K562 (cell line): Measurements from ENCODE around the gene TMX4. TPM values are rescaled to one million over a fixed set of nuclear protein-coding genes. Genes with fewer than 3 reads are reported as not detected.

ENCODE experiments used
- CREB1 ChIP-seq, 2 experiments: sonication (generic) in 1 of 2; formaldehyde crosslinking in 1 of 2; IDR thresholded peaks; 2 replicates each; pipeline versions ENCODE4 v1.6.1 to v1.8.0; 2012 to 2022; ENCODE audit warnings: inconsistent platforms in 1 of 2, mild to moderate bottlenecking in 1 of 2, missing genetic modification reagents in 1 of 2, moderate library complexity in 1 of 2
- DMBX1 ChIP-seq: fragments of 250-450 bp; sonication (Bioruptor Pico); IDR thresholded peaks from 2 replicates; pipeline ENCODE4 v1.8.0; 2022; ENCODE audit warnings: inconsistent platforms, mild to moderate bottlenecking, moderate library complexity, borderline replicate concordance
- FIP1L1 ChIP-seq: fragments of 200-400 bp; formaldehyde crosslinking; IDR thresholded peaks from 2 replicates; pipeline ENCODE4 v1.6.1; 2018; ENCODE audit warnings: mild to moderate bottlenecking, low read depth, low read length; ENCODE audit not compliant: poor library complexity, severe bottlenecking
- IRF2 ChIP-seq: sonication (generic); formaldehyde crosslinking; IDR thresholded peaks from 2 replicates; pipeline ENCODE4 v1.8.1; 2022; ENCODE audit warnings: mild to moderate bottlenecking, missing genetic modification reagents
- KHSRP ChIP-seq: fragments of 450-650 bp; IDR thresholded peaks from 2 replicates; pipeline ENCODE4 v1.6.1; 2017
- NFYB ChIP-seq: IDR thresholded peaks from 2 replicates; pipeline ENCODE4 v1.6.1; 2011; ENCODE audit warnings: mild to moderate bottlenecking, moderate library complexity; ENCODE audit not compliant: insufficient read length; ENCODE audit errors: extremely low read depth
- ZNF133 ChIP-seq: fragments of 250-450 bp; sonication (Bioruptor Pico); IDR thresholded peaks from 2 replicates; pipeline ENCODE4 v1.4.0; 2020; ENCODE audit warnings: mild to moderate bottlenecking
- polyA plus RNA-seq, 8 experiments: library from polyadenylated mRNA; depleted of rRNA in 4 of 8; stranded (reverse) in 5 of 8; unstranded in 3 of 8; fragments of >200 nt; fragmentation: Nextera tagmentation in 2 of 8; fragmentation: Illumina TruSeq in 1 of 8; extraction: Ambion mirVana in 2 of 8; extraction: Trizol in 1 of 8; gene quantifications; 2 replicates each; pipeline versions ENCODE4 v1.2.1 to v1.2.3, GENCODE V29; 2011 to 2014; ENCODE audit warnings: inconsistent platforms in 1 of 8, missing spikeins in 1 of 8
- total RNA-seq, 7 experiments: library from RNA; depleted of rRNA in 6 of 7; stranded (reverse); fragments of >200 nt in 6 of 7; fragmentation: Illumina TruSeq in 2 of 7; extraction: Trizol in 2 of 7; gene quantifications; 2 replicates each; pipeline versions ENCODE4 v1.2.1 to v1.2.3, GENCODE V29; 2011 to 2021; ENCODE audit warnings: low replicate concordance in 1 of 7
- TF ChIP-seq, protein P1 (sequence below), 2 experiments: fragments of 450-650 bp in 1 of 2; sonication (generic) in 1 of 2; formaldehyde crosslinking in 1 of 2; IDR thresholded peaks; 2 replicates each; pipeline versions ENCODE4 v1.7.1 to v1.9.0; 2016 to 2022; ENCODE audit warnings: inconsistent platforms in 1 of 2, mild to moderate bottlenecking in 1 of 2, missing genetic modification reagents in 1 of 2
- TF ChIP-seq, protein P2 (sequence below), 2 experiments: fragments of 450-650 bp; IDR thresholded peaks; 2 replicates each; pipeline ENCODE4 v1.6.1; 2018; ENCODE audit warnings: mild to moderate bottlenecking in 2 of 2, low read depth in 1 of 2; ENCODE audit not compliant: partially characterized antibody in 2 of 2

The TMX4 gene
- total and polyA plus RNA-seq, 9 of the 15 experiments (the other 6 are each of a cell fraction or from before 2014, with no cell fraction given): 4.4 to 19.3 (median 10.8) TPM

DNA sequence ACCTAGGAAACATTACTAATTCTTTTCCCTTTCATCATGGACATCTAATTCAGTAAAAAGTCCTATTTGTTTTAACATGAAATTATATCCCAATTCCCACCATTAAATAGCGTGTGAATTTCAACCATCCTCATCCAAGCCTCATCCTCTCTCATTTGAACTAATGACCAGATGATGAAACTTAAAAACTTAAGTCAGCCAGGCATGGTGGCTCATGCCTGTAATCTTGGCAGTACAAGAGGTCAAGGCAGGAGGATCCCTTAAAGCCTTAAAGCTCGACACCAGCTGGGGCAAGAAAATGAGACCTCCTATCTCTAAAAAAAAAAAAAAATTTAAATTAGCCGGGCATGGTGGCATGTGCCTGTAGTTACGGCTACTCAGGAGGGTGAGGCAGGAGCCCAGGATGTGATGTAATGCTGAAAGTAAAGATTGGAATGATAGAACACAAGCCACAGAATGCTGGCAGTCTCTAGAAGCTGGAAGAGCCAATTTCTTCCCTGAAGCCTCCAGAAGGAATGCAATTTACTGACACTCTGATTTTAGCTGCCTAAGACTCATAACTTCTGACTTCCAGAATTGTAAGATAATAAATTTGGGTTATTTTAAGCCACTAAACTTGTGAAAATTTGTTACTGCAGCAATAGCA is 52.2 kb downstream of the TMX4 start (continued):
- TF ChIP-seq, protein P1, sequence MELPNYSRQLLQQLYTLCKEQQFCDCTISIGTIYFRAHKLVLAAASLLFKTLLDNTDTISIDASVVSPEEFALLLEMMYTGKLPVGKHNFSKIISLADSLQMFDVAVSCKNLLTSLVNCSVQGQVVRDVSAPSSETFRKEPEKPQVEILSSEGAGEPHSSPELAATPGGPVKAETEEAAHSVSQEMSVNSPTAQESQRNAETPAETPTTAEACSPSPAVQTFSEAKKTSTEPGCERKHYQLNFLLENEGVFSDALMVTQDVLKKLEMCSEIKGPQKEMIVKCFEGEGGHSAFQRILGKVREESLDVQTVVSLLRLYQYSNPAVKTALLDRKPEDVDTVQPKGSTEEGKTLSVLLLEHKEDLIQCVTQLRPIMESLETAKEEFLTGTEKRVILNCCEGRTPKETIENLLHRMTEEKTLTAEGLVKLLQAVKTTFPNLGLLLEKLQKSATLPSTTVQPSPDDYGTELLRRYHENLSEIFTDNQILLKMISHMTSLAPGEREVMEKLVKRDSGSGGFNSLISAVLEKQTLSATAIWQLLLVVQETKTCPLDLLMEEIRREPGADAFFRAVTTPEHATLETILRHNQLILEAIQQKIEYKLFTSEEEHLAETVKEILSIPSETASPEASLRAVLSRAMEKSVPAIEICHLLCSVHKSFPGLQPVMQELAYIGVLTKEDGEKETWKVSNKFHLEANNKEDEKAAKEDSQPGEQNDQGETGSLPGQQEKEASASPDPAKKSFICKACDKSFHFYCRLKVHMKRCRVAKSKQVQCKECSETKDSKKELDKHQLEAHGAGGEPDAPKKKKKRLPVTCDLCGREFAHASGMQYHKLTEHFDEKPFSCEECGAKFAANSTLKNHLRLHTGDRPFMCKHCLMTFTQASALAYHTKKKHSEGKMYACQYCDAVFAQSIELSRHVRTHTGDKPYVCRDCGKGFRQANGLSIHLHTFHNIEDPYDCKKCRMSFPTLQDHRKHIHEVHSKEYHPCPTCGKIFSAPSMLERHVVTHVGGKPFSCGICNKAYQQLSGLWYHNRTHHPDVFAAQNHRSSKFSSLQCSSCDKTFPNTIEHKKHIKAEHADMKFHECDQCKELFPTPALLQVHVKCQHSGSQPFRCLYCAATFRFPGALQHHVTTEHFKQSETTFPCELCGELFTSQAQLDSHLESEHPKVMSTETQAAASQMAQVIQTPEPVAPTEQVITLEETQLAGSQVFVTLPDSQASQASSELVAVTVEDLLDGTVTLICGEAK (IDR thresholded peaks at IDR 0.05): no peak
- TF ChIP-seq, protein P1 (CRISPR knock-in tag; IDR thresholded peaks at IDR 0.05): no peak
- TF ChIP-seq IRF2 (CRISPR knock-in tag): no peak
- TF ChIP-seq KHSRP: no peak
- no peak for TF ChIP-seq ZNF133 (CRISPR knock-in tag)
- TF ChIP-seq DMBX1: no peak
- TF ChIP-seq, protein P2, sequence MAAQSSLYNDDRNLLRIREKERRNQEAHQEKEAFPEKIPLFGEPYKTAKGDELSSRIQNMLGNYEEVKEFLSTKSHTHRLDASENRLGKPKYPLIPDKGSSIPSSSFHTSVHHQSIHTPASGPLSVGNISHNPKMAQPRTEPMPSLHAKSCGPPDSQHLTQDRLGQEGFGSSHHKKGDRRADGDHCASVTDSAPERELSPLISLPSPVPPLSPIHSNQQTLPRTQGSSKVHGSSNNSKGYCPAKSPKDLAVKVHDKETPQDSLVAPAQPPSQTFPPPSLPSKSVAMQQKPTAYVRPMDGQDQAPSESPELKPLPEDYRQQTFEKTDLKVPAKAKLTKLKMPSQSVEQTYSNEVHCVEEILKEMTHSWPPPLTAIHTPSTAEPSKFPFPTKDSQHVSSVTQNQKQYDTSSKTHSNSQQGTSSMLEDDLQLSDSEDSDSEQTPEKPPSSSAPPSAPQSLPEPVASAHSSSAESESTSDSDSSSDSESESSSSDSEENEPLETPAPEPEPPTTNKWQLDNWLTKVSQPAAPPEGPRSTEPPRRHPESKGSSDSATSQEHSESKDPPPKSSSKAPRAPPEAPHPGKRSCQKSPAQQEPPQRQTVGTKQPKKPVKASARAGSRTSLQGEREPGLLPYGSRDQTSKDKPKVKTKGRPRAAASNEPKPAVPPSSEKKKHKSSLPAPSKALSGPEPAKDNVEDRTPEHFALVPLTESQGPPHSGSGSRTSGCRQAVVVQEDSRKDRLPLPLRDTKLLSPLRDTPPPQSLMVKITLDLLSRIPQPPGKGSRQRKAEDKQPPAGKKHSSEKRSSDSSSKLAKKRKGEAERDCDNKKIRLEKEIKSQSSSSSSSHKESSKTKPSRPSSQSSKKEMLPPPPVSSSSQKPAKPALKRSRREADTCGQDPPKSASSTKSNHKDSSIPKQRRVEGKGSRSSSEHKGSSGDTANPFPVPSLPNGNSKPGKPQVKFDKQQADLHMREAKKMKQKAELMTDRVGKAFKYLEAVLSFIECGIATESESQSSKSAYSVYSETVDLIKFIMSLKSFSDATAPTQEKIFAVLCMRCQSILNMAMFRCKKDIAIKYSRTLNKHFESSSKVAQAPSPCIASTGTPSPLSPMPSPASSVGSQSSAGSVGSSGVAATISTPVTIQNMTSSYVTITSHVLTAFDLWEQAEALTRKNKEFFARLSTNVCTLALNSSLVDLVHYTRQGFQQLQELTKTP (IDR thresholded peaks at IDR 0.05; ENCODE audit: low read depth in 1 of 2, partially characterized antibody in 2 of 2): no peak
- TF ChIP-seq FIP1L1: no peak
- no peak for TF ChIP-seq CREB1 (IDR thresholded peaks at IDR 0.05)
- TF ChIP-seq CREB1 (CRISPR knock-in tag; IDR thresholded peaks at IDR 0.05): no peak
- no peak for TF ChIP-seq NFYB
